Measurements from ENCODE around the gene ATXN7. TPM values are rescaled to one million over a fixed set of nuclear protein-coding genes. Genes with fewer than 3 reads are reported as not detected.
A peak's percentile ranks its signal among the peaks of the same experiment; 100 is the strongest.

The ATXN7 gene
- polyA plus RNA-seq, 4 donors: 16.9 to 21.7 (median 18.8) TPM

DNA sequence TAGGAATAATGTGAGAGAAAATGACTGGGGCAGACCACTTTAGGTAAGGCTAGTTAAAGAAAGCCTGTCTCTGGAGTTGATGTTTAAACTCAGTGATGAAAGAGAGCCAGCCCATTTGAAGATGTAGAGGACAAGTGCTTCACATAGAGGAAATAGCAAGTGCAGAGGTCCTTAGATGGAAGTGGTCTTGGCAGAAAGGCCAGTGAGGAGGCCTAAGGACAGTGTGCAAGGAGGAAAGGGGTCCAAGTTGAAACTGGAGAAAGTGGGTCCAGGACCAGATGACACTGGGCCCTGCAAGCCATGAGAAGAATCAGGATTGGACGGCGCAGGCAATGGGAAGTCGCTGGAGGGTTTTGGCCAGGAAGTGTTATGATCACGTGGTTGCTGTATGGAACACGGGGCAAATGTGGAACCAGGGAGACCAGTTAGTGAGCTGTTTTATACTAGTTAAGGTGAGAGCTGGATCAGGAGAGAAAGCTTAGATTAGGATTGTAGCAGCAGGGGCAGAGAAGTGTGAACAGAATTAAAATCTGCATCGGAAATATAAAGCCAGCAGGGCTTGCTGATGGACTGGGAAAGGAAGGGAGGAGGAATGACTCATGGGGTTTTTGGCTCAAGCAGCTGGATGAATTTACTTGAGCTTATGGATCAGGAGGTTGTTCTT, 96.5 kb downstream of the ATXN7 start:
- no peak for DNase-seq (ENCODE audit: low read depth in 4 of 4, low spot score in 3 of 4)

DNA sequence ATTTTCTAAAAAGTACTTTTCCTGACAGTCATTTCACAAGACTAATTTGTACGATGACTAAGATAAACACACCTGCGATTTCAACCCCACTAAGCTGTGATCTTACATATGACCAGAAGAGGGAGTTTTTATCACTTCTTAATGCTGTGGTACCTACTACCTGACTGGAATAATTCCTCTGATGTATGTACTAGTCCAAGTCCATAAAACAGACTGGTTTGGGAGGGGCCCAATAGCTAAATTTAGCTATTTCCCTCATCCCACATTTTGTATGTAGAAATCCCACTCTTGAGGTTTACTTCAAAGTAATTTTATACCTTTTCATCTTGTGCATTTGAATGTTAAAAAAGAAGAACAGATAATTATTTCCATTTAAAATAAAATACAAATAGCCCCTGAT, 98.2 kb downstream of the ATXN7 start:
- no peak for DNase-seq (ENCODE audit: low read depth in 4 of 4, low spot score in 3 of 4)

DNA sequence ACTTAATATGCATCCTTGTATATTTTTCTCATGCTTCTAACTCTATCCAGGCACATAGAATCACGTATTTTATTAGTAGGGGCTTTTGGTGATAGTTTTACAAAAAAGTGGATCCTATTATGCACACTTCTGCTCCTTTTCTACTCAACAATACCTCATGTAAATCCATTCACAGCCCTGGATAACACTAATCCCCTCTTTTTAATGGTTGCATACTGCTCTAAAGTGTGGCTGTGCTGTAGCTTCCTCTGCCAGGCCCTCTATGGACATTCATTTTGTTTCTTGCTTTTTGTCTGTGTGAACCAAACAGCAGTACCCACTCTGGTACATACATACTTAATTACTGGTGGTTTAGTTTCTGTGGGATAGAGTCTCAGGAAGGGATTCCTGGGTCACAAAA, 99.8 kb downstream of the ATXN7 start:
- no peak for DNase-seq (ENCODE audit: low read depth in 4 of 4, low spot score in 3 of 4)

DNA sequence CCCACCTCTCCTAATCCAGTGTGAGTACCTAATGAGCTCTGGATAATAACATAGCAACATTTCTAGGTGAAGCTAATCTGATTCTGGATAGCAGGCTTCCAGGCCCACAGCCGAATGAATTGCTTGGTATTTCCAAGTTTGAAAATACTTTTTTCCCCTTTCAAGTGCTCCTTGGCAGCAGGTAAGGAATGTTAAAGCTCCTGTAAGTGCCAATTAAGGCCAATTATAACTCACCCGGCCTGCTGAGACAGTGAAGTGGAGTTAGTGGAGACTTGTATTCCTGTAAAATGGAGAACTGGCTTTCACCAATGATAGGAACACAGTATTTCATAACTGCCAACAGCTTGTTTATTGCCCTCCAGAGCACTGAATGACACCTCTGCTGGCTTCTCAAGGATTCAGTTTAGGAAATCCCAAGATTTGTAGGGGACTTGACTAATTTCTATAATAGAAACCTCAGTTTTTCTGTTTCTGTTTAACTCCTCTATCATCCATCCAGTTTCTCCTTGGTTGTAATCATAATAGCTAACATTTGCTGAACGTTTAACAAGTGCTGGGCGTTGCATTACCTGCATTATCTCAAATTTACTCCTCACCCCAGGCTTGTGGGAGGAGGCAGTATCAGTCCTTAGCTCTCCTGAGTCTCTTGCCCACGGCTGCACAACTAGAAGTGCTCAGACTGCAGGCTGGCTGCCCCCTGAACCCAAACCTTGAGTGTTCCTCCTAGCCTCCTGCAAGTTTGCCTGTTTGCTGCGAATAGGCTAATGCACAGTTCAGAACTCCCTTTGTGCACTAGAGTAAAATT, 101.2 kb downstream of the ATXN7 start:
- DNase-seq (ENCODE audit: low read depth in 4 of 4, low spot score in 3 of 4): no peak

DNA sequence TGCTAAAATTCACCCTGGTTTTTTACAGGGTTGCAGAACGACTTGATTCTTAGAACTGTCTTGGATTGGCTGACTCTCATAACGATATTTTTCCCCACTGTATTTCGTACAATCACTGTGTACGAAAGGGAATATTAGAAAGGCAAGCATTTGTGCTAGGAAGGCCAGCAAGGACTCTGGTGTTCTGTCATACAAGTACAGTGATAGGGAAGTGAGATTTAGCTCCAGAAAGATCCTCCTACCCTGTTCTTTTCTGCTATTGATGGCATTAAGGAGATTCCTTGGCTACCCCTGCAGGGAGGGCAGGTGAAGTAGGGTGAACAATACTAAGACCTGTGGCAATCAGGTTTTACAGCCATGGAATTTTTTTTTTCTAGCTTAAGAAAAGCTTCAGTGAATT, 102.3 kb downstream of the ATXN7 start:
- no peak for DNase-seq (ENCODE audit: low read depth in 4 of 4, low spot score in 3 of 4)

DNA sequence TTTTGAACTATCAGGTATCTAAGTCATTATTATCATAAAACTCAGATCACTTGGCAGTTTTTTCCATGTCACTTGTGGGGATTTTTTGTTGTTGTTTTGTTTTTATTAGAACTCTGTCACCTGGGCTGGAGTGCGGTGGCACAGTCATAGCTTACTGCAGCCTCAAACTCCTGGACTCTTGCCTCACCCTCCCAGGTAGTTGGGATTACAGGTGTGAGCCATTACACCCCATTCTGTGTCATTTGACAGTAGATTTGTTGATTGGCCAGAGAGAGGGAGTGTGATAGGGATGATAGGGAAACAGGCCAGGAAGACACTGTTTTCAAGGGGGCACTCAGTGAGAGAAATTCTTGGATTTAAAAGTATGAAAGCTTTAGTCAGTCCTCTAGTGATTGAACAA, 103.2 kb downstream of the ATXN7 start:
- DNase-seq (ENCODE audit: low read depth in 4 of 4, low spot score in 3 of 4): no peak

DNA sequence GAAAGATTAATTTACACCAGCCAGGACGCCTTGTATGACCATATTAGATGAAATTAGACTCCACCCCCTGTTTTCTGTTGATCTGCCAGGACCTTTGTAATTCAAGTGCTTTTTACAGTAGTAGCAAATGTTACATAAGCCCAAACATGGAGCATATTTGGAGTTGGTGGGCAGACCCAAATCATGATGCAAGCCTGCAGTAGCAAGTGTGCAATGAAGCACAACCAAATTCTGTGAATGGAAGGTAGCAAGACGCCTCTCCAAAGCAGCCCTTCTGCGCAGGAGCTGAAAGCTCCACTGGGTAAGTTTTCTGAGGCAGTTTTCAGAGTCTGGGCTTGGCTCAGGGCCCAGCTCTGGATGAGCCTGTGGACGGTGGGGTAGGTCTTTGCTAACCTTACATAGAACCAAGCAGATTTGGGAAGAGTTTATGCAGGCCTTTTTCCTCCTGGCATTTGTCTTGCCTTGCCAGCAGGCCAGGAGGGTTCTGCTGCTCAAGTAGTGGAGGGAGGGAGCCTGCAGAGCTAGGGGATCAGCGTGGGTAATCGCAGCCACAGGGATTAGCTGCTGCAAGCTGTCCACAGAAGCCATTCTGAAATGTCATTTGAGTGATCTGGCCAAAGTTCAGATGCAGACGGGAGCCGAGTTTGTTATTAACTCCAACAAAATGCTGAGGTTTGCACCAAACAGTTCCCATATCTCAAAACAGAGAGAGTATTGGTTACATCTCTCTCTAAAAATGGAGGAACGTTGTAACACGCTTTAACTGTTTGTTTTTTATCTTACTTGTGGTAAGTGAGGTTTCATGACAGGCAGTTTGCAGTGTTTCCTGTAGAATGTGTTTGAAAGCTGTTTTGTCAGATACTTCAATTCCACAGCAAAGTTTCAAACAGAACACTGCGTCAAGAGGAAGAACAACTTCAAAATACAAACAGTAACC, 104.3 kb downstream of the ATXN7 start:
- peak in 1 of 4 donors; percentile 49 for DNase-seq (ENCODE audit: low read depth in 4 of 4, low spot score in 3 of 4)

DNA sequence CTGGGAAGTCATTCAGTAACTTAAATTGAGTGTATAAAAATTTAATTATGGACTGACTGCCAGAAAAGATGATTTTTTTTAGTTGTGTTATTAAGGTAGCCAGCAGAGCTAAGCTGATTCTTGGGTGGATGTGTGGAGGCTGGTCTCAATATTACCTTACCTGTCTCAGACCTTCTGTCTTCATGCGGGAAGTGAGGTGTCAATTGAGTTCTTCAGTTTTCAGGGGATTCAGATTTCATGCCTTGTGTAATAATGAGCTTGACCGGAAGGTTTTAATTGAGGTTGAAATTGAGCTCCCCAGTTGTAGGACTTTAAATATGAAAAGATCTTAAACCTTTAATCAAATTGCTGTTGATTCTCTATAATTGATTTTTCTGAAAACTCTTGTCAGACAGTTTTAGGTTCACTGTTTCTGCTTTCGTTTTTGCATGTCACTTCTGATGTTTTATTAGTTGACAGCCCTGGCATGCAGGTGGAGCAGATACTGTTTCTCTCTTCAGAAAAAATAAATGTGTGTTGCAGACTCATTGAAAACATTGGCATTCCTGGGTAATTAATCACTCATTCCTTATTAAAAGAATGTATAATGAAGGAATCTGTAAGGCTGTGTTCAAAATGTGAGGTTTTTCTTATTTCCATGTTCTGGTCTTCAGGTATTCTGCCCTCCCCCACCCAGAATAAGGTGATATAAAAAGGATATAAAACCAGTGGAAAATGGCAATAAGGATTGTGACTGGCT, 105.1 kb downstream of the ATXN7 start:
- DNase-seq (ENCODE audit: low read depth in 4 of 4, low spot score in 3 of 4): no peak

DNA sequence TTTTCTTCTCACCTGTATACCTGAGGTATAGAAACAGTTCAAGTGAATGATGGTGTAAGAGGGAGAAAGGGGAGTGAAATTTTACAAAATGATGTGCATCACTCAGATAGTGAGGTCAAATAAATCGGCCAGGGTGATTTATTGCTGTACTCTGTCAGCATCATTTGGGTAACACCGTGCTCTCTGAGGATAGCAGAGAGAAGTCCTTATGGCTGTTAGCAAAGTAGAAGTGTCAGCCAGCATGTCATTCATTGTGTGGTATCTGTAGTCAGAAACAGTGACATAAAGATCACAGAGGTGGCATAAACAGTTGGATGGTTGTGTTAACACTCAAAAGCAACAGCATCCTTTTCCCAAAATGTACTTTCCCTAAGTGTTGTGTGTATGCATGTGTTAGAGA, 106.2 kb downstream of the ATXN7 start:
- DNase-seq (ENCODE audit: low read depth in 4 of 4, low spot score in 3 of 4): no peak

DNA sequence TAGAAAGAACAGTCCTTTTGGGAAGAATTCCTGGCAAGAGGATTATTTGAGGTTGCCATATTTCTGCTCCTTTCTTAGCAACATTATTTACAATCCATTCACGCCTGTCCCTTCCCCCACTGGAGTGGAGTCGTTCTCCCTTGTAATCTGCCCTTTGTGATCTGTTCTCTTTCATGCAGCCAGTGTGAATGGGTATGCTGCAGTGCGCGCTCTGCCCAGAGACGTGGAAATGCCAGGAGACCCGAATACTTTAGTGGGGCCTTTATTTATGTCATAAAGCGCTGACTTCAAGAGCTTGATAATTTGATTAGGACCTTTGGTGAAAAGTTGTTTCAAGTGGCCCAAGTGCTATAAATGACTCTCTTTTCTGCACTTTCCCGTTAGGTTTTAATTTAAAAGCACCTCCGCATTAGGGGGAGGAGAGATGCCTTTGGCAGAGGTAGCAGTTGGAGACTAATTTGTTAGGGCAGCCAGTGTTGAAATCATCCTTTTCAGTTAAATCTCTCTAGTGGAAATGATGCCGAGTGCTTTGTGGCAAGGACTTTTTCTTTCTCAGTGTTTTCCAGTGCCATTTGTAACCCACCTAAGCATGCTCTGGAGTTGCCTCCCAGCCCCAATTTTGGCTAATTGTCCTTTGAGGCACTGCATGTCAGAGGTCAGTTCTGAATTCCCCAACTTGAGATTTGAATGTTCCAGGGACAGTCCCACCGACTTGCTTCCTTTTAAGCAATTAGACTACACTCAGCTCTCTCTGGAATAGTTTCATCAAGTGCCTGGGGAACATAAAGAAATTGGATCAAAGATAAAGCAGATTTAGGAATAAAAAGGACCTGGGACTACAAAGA, 107.2 kb downstream of the ATXN7 start:
- no peak for DNase-seq (ENCODE audit: low read depth in 4 of 4, low spot score in 3 of 4)

DNA sequence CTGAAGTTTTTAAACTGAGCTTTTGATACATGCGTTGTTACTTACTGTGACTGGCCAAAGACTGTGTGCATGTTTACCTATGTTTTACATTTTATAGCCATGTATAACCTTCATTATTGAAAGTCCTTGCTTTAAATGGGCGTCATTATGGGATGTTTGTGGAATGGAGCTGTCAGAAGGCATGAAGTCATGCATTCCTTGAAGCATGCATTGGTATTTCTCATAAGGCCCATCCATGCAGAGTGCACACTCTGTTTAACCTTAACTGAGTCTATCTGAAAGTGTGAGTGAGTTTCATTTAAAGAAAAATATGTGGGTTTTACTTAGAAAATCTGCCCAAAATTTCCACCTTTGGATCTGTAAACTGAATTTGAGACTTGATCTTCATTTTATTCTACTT, 108.5 kb downstream of the ATXN7 start:
- DNase-seq (ENCODE audit: low read depth in 4 of 4, low spot score in 3 of 4): no peak

DNA sequence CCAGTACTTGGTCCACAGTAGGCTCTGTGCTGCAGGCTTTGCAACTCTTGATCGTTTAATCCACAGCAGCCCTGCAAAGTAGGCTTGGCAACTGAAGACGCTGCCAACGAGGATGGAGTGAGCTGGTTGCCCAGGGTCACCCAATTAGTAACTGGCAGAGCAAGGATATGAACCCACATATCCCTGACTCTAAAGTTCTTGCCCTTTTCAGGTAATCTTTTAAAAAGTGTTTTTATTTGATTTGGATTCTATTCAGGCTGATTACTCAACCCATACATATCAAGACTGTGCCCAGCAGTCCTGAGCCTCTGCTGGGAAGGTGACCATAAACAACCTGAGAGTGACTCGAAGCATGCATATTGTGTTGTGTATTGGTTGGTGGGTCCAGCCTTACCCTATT, 109.3 kb downstream of the ATXN7 start:
- no peak for DNase-seq (ENCODE audit: low read depth in 4 of 4, low spot score in 3 of 4)

DNA sequence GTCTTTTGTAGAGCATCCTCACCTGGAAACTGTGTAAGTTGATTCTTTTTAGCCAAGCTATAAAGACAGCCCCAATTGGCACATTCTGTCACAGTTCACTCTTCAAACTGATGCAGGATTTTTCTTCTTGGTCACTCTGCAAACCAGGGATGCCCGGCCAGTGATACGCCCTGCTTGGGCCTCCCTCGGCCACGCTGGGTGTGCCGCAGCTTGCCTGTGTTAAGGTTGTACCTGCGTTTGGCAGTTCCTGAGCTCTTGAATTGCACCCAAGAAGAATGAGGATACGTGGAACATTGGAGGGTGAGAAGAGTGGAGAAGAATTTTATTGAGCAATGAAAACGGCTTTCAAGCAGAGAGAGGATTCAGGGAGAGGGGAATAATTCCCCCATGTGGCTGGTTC, 109.7 kb downstream of the ATXN7 start:
- DNase-seq (ENCODE audit: low read depth in 4 of 4, low spot score in 3 of 4): no peak

DNA sequence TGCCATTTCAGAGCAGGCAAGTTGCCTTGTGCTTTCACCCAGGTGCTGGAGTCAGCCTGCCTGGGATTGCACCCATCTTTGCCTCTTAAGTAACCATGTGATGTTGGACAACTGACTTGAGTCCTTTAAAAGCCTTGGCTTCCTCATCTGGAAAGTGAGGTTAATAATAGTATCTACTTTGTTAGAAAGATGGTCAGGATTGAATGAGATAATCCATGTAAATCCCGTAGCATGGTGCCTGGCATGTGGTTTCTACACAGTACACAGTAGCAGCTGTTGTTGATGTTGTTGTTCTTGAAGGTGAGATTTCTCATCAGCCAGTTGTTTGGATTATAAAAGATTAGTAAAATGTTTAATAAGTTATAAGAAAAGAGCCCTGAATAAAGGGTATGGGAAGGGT, 110.8 kb downstream of the ATXN7 start:
- DNase-seq (ENCODE audit: low read depth in 4 of 4, low spot score in 3 of 4): no peak

DNA sequence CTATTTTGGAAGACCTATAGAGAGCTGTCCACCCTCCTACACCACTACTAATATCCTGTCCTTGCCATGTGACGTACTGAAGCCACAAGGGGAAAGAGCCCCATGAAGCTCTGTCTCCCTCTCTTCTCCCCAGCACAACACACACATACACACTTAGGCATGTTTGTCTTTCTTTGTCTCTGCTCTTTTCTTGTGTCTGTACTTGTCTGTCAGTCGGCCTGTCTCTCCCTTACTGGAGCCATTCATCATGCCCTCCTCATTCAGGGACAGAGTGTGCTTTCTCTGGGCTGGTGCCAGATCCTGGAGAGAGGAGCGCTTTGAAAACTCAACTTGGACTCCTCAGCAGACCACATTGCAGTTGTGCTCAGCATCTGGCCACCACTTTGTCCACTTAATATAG, 112.1 kb downstream of the ATXN7 start:
- DNase-seq (ENCODE audit: low read depth in 4 of 4, low spot score in 3 of 4): no peak

DNA sequence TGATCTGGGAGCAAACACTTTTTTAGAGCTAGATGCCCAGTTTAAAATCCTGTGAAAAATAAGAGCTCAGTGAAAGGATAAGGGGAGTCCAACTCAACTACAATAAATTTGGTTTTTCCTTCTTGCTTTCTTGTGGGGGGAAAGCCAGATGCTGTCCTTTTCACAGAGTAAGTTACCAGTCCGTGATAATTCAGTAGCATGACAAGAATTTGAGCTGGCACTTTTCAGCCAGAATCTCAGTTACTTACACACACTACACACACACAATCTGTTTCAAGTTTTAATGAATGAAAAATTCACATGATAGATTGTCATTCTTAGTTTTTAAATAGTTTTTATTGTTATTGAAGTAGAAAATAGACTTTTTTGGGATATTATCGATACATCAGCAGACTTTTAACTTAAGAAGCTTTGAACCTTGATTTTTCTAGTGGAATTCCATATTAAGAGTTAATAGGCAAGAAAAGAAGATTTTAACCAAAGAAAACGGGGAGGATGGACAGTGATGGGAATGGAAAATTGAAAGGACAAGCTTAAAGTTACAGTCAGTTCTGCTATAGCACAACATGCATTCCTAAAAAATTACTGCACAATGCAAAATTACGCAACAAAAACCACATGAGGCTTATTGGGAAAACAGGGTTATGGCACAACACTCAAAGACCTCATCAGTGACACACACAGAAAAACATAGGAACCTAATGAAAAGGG, 112.6 kb downstream of the ATXN7 start:
- no peak for DNase-seq (ENCODE audit: low read depth in 4 of 4, low spot score in 3 of 4)

DNA sequence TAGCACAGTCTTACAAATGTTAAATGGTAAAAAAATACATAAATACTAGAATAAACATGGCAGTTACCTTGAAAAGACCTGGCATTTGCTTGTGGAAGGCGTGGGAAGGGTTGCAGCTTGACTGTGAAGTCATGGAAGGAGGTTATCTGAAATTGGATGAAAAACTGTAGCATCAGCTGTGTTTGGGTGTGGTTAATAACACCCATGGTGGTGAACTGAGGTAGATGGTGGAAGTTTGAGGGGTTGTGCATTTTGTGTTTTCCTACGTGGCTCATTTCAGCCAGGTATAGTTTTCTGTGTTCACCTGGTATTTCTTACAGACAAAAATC, 113.2 kb downstream of the ATXN7 start:
- DNase-seq (ENCODE audit: low read depth in 4 of 4, low spot score in 3 of 4): no peak

DNA sequence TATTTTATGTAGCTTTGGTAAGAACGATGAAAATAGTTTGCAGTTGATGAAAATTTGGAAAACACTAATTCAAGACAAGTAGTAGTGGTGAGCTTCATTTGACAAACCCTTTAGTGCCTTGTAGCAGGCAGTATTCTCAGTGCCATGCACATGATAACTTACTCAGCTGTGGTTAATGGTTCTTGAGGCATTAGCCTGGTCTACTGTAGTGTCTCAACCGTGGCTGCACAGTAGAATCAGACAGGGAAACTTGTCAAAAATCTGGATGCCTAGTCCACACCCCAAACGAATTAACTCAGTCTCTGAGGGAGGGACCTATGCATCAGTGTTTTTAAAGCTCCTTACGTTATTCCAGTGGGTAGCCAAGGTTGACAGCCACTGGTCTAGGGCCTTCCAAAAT, 114.2 kb downstream of the ATXN7 start:
- DNase-seq (ENCODE audit: low read depth in 4 of 4, low spot score in 3 of 4): no peak

Measured in right renal pelvis (tissue), 4 donors.